NCI-H1092 (cell line): ENCODE measurements around the gene PLEK.
A peak's percentile ranks its signal among the peaks of the same experiment; 100 is the strongest.
"Not testable (repeated sequence)": the region's sequence is repeated elsewhere in the genome, so short reads cannot be mapped to it uniquely, and the experiment has no call there.

Experiments
- DNase-seq: peaks from one replicate; lab custom pipeline; 2025; lab: John Stamatoyannopoulos, UW

Gene PLEK

GRCh38 chr2:68385220-68385906 is 20.3 kb downstream of the PLEK start:
- no peak for DNase-seq

- DNase-seq, result no peak
These were observed 20.8 kb downstream of the PLEK start for GRCh38 chr2:68385907-68386287.

GRCh38 chr2:68386365-68386764 is 21.3 kb downstream of the PLEK start:
- DNase-seq, result no peak

- DNase-seq, result no peak
These were observed 22.6 kb downstream of the PLEK start for GRCh38 chr2:68387408-68388350.

- DNase-seq, result no peak
These were observed 23.3 kb downstream of the PLEK start for GRCh38 chr2:68388358-68388757.

- no peak for DNase-seq
These were observed 23.7 kb downstream of the PLEK start for GRCh38 chr2:68388772-68389171.

GRCh38 chr2:68390114-68390513 is 25.0 kb downstream of the PLEK start:
- no peak for DNase-seq

- DNase-seq, result no peak
These were observed 25.5 kb downstream of the PLEK start for GRCh38 chr2:68390586-68390985.

GRCh38 chr2:68391099-68391498 is 26.0 kb downstream of the PLEK start:
- DNase-seq, result no peak

- DNase-seq, result no peak
These were observed 26.8 kb downstream of the PLEK start for GRCh38 chr2:68391869-68392268.

GRCh38 chr2:68396093-68396492 is 31.0 kb downstream of the PLEK start:
- DNase-seq, result no peak

GRCh38 chr2:68397704-68398263 is 32.7 kb downstream of the PLEK start:
- DNase-seq, result not testable (repeated sequence)

- DNase-seq, result no peak
These were observed 38.1 kb downstream of the PLEK start for GRCh38 chr2:68403199-68403644.

- DNase-seq, result no peak
These were observed 39.1 kb downstream of the PLEK start for GRCh38 chr2:68404164-68404563.

- no peak for DNase-seq
These were observed 40.1 kb downstream of the PLEK start for GRCh38 chr2:68404893-68405799.

GRCh38 chr2:68411397-68412126 is 46.5 kb downstream of the PLEK start:
- DNase-seq, result no peak

GRCh38 chr2:68412127-68412819 is 47.2 kb downstream of the PLEK start:
- DNase-seq, result no peak

GRCh38 chr2:68413466-68413865 is 48.4 kb downstream of the PLEK start:
- DNase-seq, result no peak

- DNase-seq, result no peak
These were observed 49.4 kb downstream of the PLEK start for GRCh38 chr2:68414452-68414851.

GRCh38 chr2:68414876-68415275 is 49.8 kb downstream of the PLEK start:
- DNase-seq, result peak; percentile 10
